HCT116 (cell line): Measurements from ENCODE around the gene CHCHD3. TPM values are rescaled to one million over a fixed set of nuclear protein-coding genes. Genes with fewer than 3 reads are reported as not detected.

Experiments used
- ATAC-seq: fragments of 200-7000 bp; cut with Tn5 transposase; 2 replicates; pipeline ENCODE4 v1.9.1; 2020; ENCODE audit warnings: mild to moderate bottlenecking, moderate library complexity
- BruUV-seq: library from RNA; stranded (reverse); fragments of 400-500 nt; replicated peaks from 2 replicates; lab custom pipeline; 2021; lab: Mats Ljungman, UMichigan
- CTCF ChIA-PET: fragments of 300-600 bp; sonication (Branson Sonifier 250); formaldehyde crosslinking; loops from one replicate; lab custom pipeline; 2021; ENCODE audit warnings: antibody characterized with exemption; lab: Charles Lee
- POLR2A ChIA-PET: fragments of 300-600, 350-600 bp; sonication (Branson Sonifier 250); formaldehyde crosslinking; loops from one replicate; lab custom pipeline; 2021; ENCODE audit warnings: antibody characterized with exemption; lab: Charles Lee
- RAD21 ChIA-PET, 2 experiments: fragments of 300-600 bp; sonication (Branson Sonifier 250); formaldehyde crosslinking; loops; one replicate each; lab custom pipeline; 2023; ENCODE audit warnings: low total read pairs in 2 of 2; ENCODE audit not compliant: uncharacterized antibody in 2 of 2, unreplicated experiment in 2 of 2, low non-redundant PET in 1 of 2; lab: Charles Lee
- DNase-seq: peaks from one replicate; pipeline ENCODE4 v3.0.0-alpha.2; 2010; ENCODE audit warnings: low read depth, low spot score
- H2AFZ ChIP-seq: fragments of 200-600 bp; shearing (Covaris generic), sonication (generic); 2 replicates; pipeline ENCODE4 v1.6.1; 2017; ENCODE audit warnings: low read depth, mixed run types, mixed read lengths, antibody characterized with exemption, low read length; ENCODE audit not compliant: poor library complexity, severe bottlenecking
- H3K27ac ChIP-seq: 2 replicates; pipeline ENCODE4 v1.5.1; 2012; ENCODE audit warnings: low read depth, low read length
- H3K27me3 ChIP-seq: fragments of 200-600 bp; sonication (generic); 2 replicates; pipeline ENCODE4 v1.6.1; 2016; ENCODE audit warnings: mixed run types, low read length, mixed read lengths; ENCODE audit not compliant: insufficient read depth
- H3K36me3 ChIP-seq, 2 experiments: fragments of 200-500 bp in 1 of 2; fragments of 200-600 bp in 1 of 2; sonication (Bioruptor generic) in 1 of 2; sonication (generic) in 1 of 2; 2 replicates each; pipeline versions ENCODE4 v1.5.1 to v1.6.1; 2014 to 2016; ENCODE audit warnings: low read length in 2 of 2, inconsistent platforms in 1 of 2, mixed read lengths in 1 of 2, mixed run types in 1 of 2; ENCODE audit not compliant: insufficient read depth in 2 of 2, control insufficient read depth in 1 of 2
- H3K4me1 ChIP-seq, 2 experiments: fragments of 200-600 bp in 1 of 2; sonication (generic) in 1 of 2; 2 replicates each; pipeline versions ENCODE4 v1.5.1 to v1.6.1; 2012 to 2017; ENCODE audit warnings: low read length in 2 of 2, inconsistent platforms in 1 of 2, mild to moderate bottlenecking in 1 of 2, mixed read lengths in 1 of 2, mixed run types in 1 of 2, moderate library complexity in 1 of 2; ENCODE audit not compliant: insufficient read depth in 2 of 2, control insufficient read depth in 1 of 2
- H3K4me2 ChIP-seq: fragments of 200-600 bp; sonication (generic); 2 replicates; pipeline ENCODE4 v1.6.1; 2017; ENCODE audit warnings: mixed run types, low read length, mixed read lengths
- H3K4me3 ChIP-seq, 2 experiments: fragments of 200-600 bp in 1 of 2; sonication (generic) in 1 of 2; replicated peaks in 1 of 2; 2 replicates each; pipeline ENCODE4 v1.5.1; 2011 to 2016; ENCODE audit warnings: low read length in 2 of 2, control low read depth in 1 of 2, low read depth in 1 of 2, mild to moderate bottlenecking in 1 of 2, mixed read lengths in 1 of 2, mixed run types in 1 of 2
- H3K79me2 ChIP-seq: fragments of 200-600 bp; sonication (generic); 2 replicates; pipeline ENCODE4 v1.6.1; 2017; ENCODE audit warnings: mild to moderate bottlenecking, mixed run types, low read length, moderate library complexity, mixed read lengths; ENCODE audit not compliant: insufficient read depth
- H3K9ac ChIP-seq: fragments of 200-600 bp; sonication (generic); 2 replicates; pipeline ENCODE4 v1.6.1; 2016; ENCODE audit warnings: low read length, mixed read lengths
- H3K9me2 ChIP-seq: fragments of 200-600 bp; sonication (generic), shearing (Covaris generic); 2 replicates; pipeline ENCODE4 v1.6.1; 2017; ENCODE audit warnings: mixed run types, mild to moderate bottlenecking, moderate library complexity; ENCODE audit not compliant: insufficient read depth
- H3K9me3 ChIP-seq, 2 experiments: fragments of 200-500 bp in 1 of 2; fragments of 200-600 bp in 1 of 2; sonication (Bioruptor generic) in 1 of 2; sonication (generic) in 1 of 2; 2 replicates each; pipeline ENCODE4 v1.6.1; 2014 to 2017; ENCODE audit warnings: low read length in 2 of 2, mixed read lengths in 2 of 2, inconsistent platforms in 1 of 2, low read depth in 1 of 2, mild to moderate bottlenecking in 1 of 2, mixed run types in 1 of 2, moderate library complexity in 1 of 2; ENCODE audit not compliant: control insufficient read depth in 1 of 2, insufficient read depth in 1 of 2
- H4K20me1 ChIP-seq: fragments of 200-600 bp; sonication (generic), shearing (Covaris generic); 2 replicates; pipeline ENCODE4 v1.6.1; 2017; ENCODE audit warnings: mixed run types, mild to moderate bottlenecking, moderate library complexity; ENCODE audit not compliant: insufficient read depth
- CBX3 ChIP-seq: IDR thresholded peaks from 2 replicates; pipeline ENCODE4 v1.6.1; 2012; ENCODE audit warnings: low read depth
- CEBPB ChIP-seq: IDR thresholded peaks from 2 replicates; pipeline ENCODE4 v1.6.1; 2012; ENCODE audit warnings: low read depth
- EZH2 ChIP-seq: fragments of 200-600 bp; sonication (generic); IDR thresholded peaks from 2 replicates; pipeline ENCODE4 v1.6.1; 2017; ENCODE audit warnings: antibody characterized with exemption, mixed run types
- EZH2phosphoT487 ChIP-seq: fragments of 200-600 bp; IDR thresholded peaks from 2 replicates; pipeline ENCODE4 v1.6.1; 2018; ENCODE audit warnings: antibody characterized with exemption, borderline replicate concordance
- JUND ChIP-seq: IDR thresholded peaks from 2 replicates; pipeline ENCODE4 v1.6.1; 2012
- POLR2A ChIP-seq: IDR thresholded peaks from 2 replicates; pipeline ENCODE4 v1.7.0; 2011; ENCODE audit warnings: borderline replicate concordance; ENCODE audit not compliant: insufficient read depth, insufficient read length; ENCODE audit errors: extremely low read depth
- POLR2AphosphoS5 ChIP-seq: IDR thresholded peaks from 2 replicates; pipeline ENCODE4 v1.6.1; 2011; ENCODE audit warnings: mild to moderate bottlenecking, low read depth, low read length, moderate library complexity
- RAD21 ChIP-seq: IDR thresholded peaks from 2 replicates; pipeline ENCODE4 v1.6.1; 2012; ENCODE audit warnings: low read depth, mild to moderate bottlenecking
- SIN3A ChIP-seq: IDR thresholded peaks from 2 replicates; pipeline ENCODE4 v1.6.1; 2012; ENCODE audit warnings: low read depth
- SP1 ChIP-seq: IDR thresholded peaks from 2 replicates; pipeline ENCODE4 v1.6.1; 2012; ENCODE audit warnings: low read depth
- TCF7L2 ChIP-seq: IDR thresholded peaks from 2 replicates; pipeline ENCODE4 v1.7.0; 2011; ENCODE audit warnings: borderline replicate concordance, inconsistent platforms; ENCODE audit not compliant: insufficient read depth, insufficient read length; ENCODE audit errors: extremely low read depth
- YY1 ChIP-seq: IDR thresholded peaks from 2 replicates; pipeline ENCODE4 v1.6.1; 2011; ENCODE audit warnings: low read length, low read depth, moderate library complexity, mild to moderate bottlenecking; ENCODE audit not compliant: insufficient replicate concordance; ENCODE audit errors: extremely low read depth
- ZFX ChIP-seq: fragments of 450-650 bp; IDR thresholded peaks from 2 replicates; pipeline ENCODE4 v1.6.1; 2017
- ZNF274 ChIP-seq: fragments of 200-500 bp; sonication (Bioruptor generic); IDR thresholded peaks from 2 replicates; pipeline ENCODE4 v1.6.1; 2014; ENCODE audit warnings: mild to moderate bottlenecking, low read depth, low read length, inconsistent platforms
- intact Hi-C: fragments of 100-400 bp; cut with micrococcal nuclease; formaldehyde crosslinking; loops from 2 replicates; pipeline ENCODE4 v1.10.0; 2022
- total RNA-seq: library from RNA; stranded (reverse); gene quantifications from one replicate; pipeline ENCODE4 v1.2.1, GENCODE V29; 2021; ENCODE audit not compliant: unreplicated experiment
- TF ChIP-seq, protein P1 (sequence below): IDR thresholded peaks from 2 replicates; pipeline ENCODE4 v1.6.1; 2012
- TF ChIP-seq, protein P2 (sequence below), 3 experiments: fragments of 200-600 bp in 1 of 3; sonication (generic) in 1 of 3; IDR thresholded peaks in 2 of 3; conservative IDR thresholded peaks in 1 of 3; 2 replicates each; pipeline ENCODE4 v1.5.1; 2012 to 2017; ENCODE audit warnings: low read depth in 2 of 3, low read length in 2 of 3, antibody characterized with exemption in 1 of 3, borderline replicate concordance in 1 of 3, control low read depth in 1 of 3, mild to moderate bottlenecking in 1 of 3, mixed read lengths in 1 of 3, mixed run types in 1 of 3, moderate library complexity in 1 of 3; ENCODE audit not compliant: insufficient read depth in 1 of 3
- TF ChIP-seq, protein P3 (sequence below): IDR thresholded peaks from 2 replicates; pipeline ENCODE4 v1.6.1; 2012; ENCODE audit warnings: low read depth
- TF ChIP-seq, protein P4 (sequence below): IDR thresholded peaks from 2 replicates; pipeline ENCODE4 v1.6.1; 2011; ENCODE audit warnings: mild to moderate bottlenecking, low read length, moderate library complexity; ENCODE audit not compliant: insufficient replicate concordance; ENCODE audit errors: extremely low read depth
- TF ChIP-seq, protein P5 (sequence below): IDR thresholded peaks from 2 replicates; pipeline ENCODE4 v1.6.1; 2012

The CHCHD3 gene
- total RNA-seq, 1 experiment from 2014 or later, result 73.5 TPM

DNA sequence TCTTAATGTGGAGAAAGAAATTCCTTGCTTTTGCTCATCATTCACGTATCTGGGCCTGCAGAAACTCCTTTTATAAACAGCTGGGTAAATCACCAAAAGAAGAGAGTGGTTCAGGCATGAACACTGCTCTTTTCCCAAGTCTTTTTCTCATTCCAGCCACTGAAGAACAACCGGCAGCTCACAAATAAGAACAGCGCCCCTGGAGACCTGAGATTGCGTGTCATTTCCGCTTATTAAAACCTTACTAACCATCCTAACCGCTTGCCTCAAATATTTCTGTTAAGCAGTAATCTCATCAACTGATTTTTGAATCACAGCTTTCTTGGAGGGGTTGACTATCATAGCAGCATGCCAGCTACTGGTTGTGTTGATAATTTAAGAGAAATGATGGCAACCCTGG lies 292.6 kb downstream of the CHCHD3 start:
- Histone ChIP-seq H3K27ac (no peak overlapping the region), H3K4me3 (no peak overlapping the region), H3K9me3 (no peaks in the 10 kb centered on the region), H3K27me3 (no peaks in the 10 kb centered on the region), H4K20me1 (no peaks in the 10 kb centered on the region), H3K4me2 (no peak overlapping the region), H3K36me3 (no peaks in the 10 kb centered on the region), H3K9me2 (no peaks in the 10 kb centered on the region), H3K9ac (no peak overlapping the region), H3K79me2 (no peaks in the 10 kb centered on the region), H3K4me1 (peaks cover 0 to 6% of the 10 kb centered on the region in 2 experiments; a peak in 3 of 4 replicates), H2AFZ (no peak overlapping the region)
- intact Hi-C loops, result no loop called here
- no peak for TF ChIP-seq EZH2phosphoT487
- TF ChIP-seq EZH2, result no peak
- TF ChIP-seq, protein P1, sequence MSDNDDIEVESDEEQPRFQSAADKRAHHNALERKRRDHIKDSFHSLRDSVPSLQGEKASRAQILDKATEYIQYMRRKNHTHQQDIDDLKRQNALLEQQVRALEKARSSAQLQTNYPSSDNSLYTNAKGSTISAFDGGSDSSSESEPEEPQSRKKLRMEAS, result no peak
- TF ChIP-seq SIN3A, result no peak
- TF ChIP-seq, protein P2, sequence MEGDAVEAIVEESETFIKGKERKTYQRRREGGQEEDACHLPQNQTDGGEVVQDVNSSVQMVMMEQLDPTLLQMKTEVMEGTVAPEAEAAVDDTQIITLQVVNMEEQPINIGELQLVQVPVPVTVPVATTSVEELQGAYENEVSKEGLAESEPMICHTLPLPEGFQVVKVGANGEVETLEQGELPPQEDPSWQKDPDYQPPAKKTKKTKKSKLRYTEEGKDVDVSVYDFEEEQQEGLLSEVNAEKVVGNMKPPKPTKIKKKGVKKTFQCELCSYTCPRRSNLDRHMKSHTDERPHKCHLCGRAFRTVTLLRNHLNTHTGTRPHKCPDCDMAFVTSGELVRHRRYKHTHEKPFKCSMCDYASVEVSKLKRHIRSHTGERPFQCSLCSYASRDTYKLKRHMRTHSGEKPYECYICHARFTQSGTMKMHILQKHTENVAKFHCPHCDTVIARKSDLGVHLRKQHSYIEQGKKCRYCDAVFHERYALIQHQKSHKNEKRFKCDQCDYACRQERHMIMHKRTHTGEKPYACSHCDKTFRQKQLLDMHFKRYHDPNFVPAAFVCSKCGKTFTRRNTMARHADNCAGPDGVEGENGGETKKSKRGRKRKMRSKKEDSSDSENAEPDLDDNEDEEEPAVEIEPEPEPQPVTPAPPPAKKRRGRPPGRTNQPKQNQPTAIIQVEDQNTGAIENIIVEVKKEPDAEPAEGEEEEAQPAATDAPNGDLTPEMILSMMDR (IDR thresholded peaks at IDR 0.05 in 2 of 3, conservative IDR thresholded peaks at IDR 0.05 in 1 of 3; ENCODE audit: borderline replicate concordance in 1 of 3, insufficient read depth in 1 of 3, low read depth in 2 of 3, low read length in 2 of 3), result no peak
- no peak for TF ChIP-seq CEBPB
- no peak for TF ChIP-seq POLR2A
- TF ChIP-seq YY1, result no peak
- TF ChIP-seq, protein P3, sequence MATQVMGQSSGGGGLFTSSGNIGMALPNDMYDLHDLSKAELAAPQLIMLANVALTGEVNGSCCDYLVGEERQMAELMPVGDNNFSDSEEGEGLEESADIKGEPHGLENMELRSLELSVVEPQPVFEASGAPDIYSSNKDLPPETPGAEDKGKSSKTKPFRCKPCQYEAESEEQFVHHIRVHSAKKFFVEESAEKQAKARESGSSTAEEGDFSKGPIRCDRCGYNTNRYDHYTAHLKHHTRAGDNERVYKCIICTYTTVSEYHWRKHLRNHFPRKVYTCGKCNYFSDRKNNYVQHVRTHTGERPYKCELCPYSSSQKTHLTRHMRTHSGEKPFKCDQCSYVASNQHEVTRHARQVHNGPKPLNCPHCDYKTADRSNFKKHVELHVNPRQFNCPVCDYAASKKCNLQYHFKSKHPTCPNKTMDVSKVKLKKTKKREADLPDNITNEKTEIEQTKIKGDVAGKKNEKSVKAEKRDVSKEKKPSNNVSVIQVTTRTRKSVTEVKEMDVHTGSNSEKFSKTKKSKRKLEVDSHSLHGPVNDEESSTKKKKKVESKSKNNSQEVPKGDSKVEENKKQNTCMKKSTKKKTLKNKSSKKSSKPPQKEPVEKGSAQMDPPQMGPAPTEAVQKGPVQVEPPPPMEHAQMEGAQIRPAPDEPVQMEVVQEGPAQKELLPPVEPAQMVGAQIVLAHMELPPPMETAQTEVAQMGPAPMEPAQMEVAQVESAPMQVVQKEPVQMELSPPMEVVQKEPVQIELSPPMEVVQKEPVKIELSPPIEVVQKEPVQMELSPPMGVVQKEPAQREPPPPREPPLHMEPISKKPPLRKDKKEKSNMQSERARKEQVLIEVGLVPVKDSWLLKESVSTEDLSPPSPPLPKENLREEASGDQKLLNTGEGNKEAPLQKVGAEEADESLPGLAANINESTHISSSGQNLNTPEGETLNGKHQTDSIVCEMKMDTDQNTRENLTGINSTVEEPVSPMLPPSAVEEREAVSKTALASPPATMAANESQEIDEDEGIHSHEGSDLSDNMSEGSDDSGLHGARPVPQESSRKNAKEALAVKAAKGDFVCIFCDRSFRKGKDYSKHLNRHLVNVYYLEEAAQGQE, result no peak
- TF ChIP-seq CBX3, result no peak
- no peak for TF ChIP-seq ZNF274
- no peak for TF ChIP-seq TCF7L2
- no peak for TF ChIP-seq SP1
- TF ChIP-seq POLR2AphosphoS5, result no peak
- TF ChIP-seq, protein P4, sequence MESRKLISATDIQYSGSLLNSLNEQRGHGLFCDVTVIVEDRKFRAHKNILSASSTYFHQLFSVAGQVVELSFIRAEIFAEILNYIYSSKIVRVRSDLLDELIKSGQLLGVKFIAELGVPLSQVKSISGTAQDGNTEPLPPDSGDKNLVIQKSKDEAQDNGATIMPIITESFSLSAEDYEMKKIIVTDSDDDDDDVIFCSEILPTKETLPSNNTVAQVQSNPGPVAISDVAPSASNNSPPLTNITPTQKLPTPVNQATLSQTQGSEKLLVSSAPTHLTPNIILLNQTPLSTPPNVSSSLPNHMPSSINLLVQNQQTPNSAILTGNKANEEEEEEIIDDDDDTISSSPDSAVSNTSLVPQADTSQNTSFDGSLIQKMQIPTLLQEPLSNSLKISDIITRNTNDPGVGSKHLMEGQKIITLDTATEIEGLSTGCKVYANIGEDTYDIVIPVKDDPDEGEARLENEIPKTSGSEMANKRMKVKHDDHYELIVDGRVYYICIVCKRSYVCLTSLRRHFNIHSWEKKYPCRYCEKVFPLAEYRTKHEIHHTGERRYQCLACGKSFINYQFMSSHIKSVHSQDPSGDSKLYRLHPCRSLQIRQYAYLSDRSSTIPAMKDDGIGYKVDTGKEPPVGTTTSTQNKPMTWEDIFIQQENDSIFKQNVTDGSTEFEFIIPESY, result no peak
- no peak for TF ChIP-seq JUND
- TF ChIP-seq ZFX, result no peak
- TF ChIP-seq, protein P5, sequence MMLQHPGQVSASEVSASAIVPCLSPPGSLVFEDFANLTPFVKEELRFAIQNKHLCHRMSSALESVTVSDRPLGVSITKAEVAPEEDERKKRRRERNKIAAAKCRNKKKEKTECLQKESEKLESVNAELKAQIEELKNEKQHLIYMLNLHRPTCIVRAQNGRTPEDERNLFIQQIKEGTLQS, result no peak
- TF ChIP-seq RAD21, result no peak
- no TSS peak for BruUV-seq
- POLR2A ChIA-PET, result no interaction called here
- RAD21 ChIA-PET, result no interaction called here
- ATAC-seq (no peak), DNase-seq (no peak)
- CTCF ChIA-PET, result no interaction called here
